IMR-90 (cell line): Measurements from ENCODE around the gene ZNF396.

Experiments used
- BHLHE40 ChIP-seq: fragments of 150-350 bp; IDR thresholded peaks from 2 replicates; pipeline ENCODE4 v1.6.1; 2016; ENCODE audit warnings: mild to moderate bottlenecking, low read depth, low read length
- CEBPB ChIP-seq: IDR thresholded peaks from 2 replicates; pipeline ENCODE4 v1.6.1; 2012; ENCODE audit warnings: low read depth, low read length, improper control_type of control experiment
- CHD1 ChIP-seq: IDR thresholded peaks from 2 replicates; pipeline ENCODE4 v1.6.1; 2012; ENCODE audit warnings: low read depth, low read length, improper control_type of control experiment
- MAFK ChIP-seq: IDR thresholded peaks from 2 replicates; pipeline ENCODE4 v1.6.1; 2012; ENCODE audit warnings: low read depth, low read length, improper control_type of control experiment
- POLR2A ChIP-seq: IDR thresholded peaks from 2 replicates; pipeline ENCODE4 v1.6.1; 2012; ENCODE audit warnings: mild to moderate bottlenecking, low read depth, low read length
- RAD21 ChIP-seq: IDR thresholded peaks from 2 replicates; pipeline ENCODE4 v1.6.1; 2012; ENCODE audit warnings: low read length, improper control_type of control experiment
- TF ChIP-seq, protein P1 (sequence below): conservative IDR thresholded peaks from 2 replicates; pipeline ENCODE4 v1.5.1; 2012; ENCODE audit warnings: mild to moderate bottlenecking, low read depth, low read length, improper control_type of control experiment
- TF ChIP-seq, protein P2 (sequence below): fragments of 150-350 bp; IDR thresholded peaks from 2 replicates; pipeline ENCODE4 v1.6.1; 2017; ENCODE audit warnings: mild to moderate bottlenecking, antibody characterized with exemption, low read length, low read depth

DNA sequence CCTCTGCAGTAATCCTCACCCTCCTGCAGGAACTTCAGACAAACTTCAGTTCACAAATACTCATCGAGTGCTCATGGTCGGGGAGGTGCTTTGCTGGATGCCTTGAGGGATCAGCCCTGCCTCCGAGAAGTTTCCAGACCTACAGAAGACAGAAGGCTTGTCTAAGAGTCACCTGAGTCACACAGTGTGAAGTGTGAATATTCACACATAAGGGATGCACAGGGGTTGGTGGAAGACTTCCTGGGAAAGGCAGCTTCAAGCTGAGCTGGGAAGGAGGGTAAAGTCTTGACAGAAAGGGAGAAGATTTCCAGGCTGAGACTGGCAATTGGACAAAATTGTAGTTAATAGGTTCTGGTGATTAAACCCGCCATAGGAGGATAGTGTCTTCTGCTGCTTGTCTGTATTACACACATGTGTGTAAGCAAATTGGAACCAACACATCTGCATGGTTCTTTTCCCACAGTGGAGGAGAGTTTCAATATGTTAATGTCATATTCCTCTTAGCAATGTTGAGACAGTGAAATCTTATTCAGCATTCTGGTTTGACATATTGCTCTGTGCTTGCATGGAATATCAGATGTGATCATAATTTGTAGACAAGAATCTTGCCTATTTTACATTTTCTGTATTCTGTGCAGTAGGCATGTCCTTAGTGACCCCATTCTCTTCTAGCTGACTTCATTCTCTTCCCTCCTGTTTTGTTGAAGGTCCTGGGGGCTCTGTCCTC lies 34.7 kb upstream of the ZNF396 start:
- TF ChIP-seq CHD1 (no peak), RAD21 (no peak), POLR2A (no peak), BHLHE40 (no peak), MAFK (no peak), CEBPB (no peak)
- TF ChIP-seq, protein P1, sequence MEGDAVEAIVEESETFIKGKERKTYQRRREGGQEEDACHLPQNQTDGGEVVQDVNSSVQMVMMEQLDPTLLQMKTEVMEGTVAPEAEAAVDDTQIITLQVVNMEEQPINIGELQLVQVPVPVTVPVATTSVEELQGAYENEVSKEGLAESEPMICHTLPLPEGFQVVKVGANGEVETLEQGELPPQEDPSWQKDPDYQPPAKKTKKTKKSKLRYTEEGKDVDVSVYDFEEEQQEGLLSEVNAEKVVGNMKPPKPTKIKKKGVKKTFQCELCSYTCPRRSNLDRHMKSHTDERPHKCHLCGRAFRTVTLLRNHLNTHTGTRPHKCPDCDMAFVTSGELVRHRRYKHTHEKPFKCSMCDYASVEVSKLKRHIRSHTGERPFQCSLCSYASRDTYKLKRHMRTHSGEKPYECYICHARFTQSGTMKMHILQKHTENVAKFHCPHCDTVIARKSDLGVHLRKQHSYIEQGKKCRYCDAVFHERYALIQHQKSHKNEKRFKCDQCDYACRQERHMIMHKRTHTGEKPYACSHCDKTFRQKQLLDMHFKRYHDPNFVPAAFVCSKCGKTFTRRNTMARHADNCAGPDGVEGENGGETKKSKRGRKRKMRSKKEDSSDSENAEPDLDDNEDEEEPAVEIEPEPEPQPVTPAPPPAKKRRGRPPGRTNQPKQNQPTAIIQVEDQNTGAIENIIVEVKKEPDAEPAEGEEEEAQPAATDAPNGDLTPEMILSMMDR: no peak
- TF ChIP-seq, protein P2, sequence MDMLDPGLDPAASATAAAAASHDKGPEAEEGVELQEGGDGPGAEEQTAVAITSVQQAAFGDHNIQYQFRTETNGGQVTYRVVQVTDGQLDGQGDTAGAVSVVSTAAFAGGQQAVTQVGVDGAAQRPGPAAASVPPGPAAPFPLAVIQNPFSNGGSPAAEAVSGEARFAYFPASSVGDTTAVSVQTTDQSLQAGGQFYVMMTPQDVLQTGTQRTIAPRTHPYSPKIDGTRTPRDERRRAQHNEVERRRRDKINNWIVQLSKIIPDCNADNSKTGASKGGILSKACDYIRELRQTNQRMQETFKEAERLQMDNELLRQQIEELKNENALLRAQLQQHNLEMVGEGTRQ: no peak
